Gastroesophageal sphincter (tissue), 3 donors: ENCODE data around the gene MKI67.

Experiments used
- EP300 ChIP-seq: sonication (generic); formaldehyde crosslinking; IDR thresholded peaks from one replicate; pipeline ENCODE4 v1.6.1; 2017; ENCODE audit warnings: antibody characterized with exemption, mild to moderate bottlenecking
- POLR2A ChIP-seq, 2 donors: fragments of 450-650 bp; IDR thresholded peaks; one replicate each; pipeline ENCODE4 v1.6.1; 2017; ENCODE audit warnings: antibody characterized with exemption in 2 of 2, mild to moderate bottlenecking in 2 of 2, moderate library complexity in 1 of 2
- TF ChIP-seq, protein P1 (sequence below), 4 experiments: fragments of 200-600 bp in 2 of 4; fragments of 450-650 bp in 2 of 4; sonication (generic) in 1 of 4; IDR thresholded peaks; one replicate each; pipeline ENCODE4 v1.5.1; 2017 to 2019; ENCODE audit warnings: antibody characterized with exemption in 4 of 4, mild to moderate bottlenecking in 2 of 4, moderate library complexity in 2 of 4

DNA sequence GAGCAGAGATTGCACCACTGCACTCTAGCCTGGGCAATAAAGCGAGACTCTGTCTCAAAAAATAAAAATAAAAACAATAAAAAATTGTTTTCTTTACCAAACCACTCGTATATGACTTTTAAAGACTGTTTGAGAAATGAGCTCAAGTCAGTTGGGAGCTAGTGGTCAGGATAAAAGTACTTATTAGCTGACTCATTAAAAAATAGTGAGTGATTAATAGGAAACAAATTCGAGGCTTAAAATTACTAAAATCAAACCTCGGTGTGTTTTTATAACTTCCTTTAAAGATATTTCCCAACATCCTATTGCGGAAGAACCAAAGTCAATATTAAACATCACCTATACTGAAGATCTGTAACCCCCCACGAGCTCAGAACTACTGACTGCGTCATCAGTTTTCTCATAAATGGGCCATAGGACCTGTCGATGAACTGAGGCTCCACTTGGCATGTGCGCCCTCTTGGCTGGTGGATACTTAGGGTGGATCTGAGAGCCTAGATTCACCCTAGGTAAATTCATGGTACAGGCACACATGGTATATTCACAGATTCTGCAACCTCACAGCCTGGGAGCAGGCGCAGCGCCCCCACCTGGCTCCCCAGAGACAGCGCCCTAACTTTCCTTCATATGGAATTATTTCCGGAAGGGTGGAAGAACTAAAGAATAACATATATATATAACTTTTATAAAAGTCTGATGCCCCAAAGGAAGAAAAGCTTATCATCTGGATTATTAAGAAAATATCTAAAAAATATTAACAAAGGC is 9.2 kb downstream of the MKI67 start:
- TF ChIP-seq, protein P1, sequence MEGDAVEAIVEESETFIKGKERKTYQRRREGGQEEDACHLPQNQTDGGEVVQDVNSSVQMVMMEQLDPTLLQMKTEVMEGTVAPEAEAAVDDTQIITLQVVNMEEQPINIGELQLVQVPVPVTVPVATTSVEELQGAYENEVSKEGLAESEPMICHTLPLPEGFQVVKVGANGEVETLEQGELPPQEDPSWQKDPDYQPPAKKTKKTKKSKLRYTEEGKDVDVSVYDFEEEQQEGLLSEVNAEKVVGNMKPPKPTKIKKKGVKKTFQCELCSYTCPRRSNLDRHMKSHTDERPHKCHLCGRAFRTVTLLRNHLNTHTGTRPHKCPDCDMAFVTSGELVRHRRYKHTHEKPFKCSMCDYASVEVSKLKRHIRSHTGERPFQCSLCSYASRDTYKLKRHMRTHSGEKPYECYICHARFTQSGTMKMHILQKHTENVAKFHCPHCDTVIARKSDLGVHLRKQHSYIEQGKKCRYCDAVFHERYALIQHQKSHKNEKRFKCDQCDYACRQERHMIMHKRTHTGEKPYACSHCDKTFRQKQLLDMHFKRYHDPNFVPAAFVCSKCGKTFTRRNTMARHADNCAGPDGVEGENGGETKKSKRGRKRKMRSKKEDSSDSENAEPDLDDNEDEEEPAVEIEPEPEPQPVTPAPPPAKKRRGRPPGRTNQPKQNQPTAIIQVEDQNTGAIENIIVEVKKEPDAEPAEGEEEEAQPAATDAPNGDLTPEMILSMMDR (IDR thresholded peaks at IDR 0.05), result no peak
- no peak for TF ChIP-seq EP300
- TF ChIP-seq POLR2A (IDR thresholded peaks at IDR 0.05), result no peak
